GM21717 (cell line): ENCODE data around the gene MYBPHL.
A peak's percentile ranks its signal among the peaks of the same experiment; 100 is the strongest.

Experiments used
- ATAC-seq: cut with Tn5 transposase; IDR thresholded peaks from one replicate; pipeline ENCODE4 v1.9.1; 2021; ENCODE audit warnings: mild to moderate bottlenecking, moderate library complexity; ENCODE audit not compliant: unreplicated experiment

The MYBPHL gene

GRCh38 chr1:109253803-109254620 is 52.8 kb downstream of the MYBPHL start:
- ATAC-seq = no peak

- ATAC-seq = no peak
Observed at GRCh38 chr1:109252893-109253802, 53.7 kb downstream of the MYBPHL start.

DNA sequence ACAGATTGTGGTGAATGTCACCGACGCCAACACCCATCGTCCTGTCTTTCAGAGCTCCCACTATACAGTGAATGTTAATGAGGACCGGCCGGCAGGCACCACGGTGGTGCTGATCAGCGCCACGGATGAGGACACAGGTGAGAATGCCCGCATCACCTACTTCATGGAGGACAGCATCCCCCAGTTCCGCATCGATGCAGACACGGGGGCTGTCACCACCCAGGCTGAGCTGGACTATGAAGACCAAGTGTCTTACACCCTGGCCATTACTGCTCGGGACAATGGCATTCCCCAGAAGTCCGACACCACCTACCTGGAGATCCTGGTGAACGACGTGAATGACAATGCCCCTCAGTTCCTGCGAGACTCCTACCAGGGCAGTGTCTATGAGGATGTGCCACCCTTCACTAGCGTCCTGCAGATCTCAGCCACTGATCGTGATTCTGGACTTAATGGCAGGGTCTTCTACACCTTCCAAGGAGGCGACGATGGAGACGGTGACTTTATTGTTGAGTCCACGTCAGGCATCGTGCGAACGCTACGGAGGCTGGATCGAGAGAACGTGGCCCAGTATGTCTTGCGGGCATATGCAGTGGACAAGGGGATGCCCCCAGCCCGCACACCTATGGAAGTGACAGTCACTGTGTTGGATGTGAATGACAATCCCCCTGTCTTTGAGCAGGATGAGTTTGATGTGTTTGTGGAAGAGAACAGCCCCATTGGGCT is 54.5 kb downstream of the MYBPHL start:
- no peak for ATAC-seq

GRCh38 chr1:109251277-109252166 is 55.3 kb downstream of the MYBPHL start:
- ATAC-seq = no peak

GRCh38 chr1:109250454-109251276 is 56.1 kb downstream of the MYBPHL start:
- ATAC-seq = no peak

DNA sequence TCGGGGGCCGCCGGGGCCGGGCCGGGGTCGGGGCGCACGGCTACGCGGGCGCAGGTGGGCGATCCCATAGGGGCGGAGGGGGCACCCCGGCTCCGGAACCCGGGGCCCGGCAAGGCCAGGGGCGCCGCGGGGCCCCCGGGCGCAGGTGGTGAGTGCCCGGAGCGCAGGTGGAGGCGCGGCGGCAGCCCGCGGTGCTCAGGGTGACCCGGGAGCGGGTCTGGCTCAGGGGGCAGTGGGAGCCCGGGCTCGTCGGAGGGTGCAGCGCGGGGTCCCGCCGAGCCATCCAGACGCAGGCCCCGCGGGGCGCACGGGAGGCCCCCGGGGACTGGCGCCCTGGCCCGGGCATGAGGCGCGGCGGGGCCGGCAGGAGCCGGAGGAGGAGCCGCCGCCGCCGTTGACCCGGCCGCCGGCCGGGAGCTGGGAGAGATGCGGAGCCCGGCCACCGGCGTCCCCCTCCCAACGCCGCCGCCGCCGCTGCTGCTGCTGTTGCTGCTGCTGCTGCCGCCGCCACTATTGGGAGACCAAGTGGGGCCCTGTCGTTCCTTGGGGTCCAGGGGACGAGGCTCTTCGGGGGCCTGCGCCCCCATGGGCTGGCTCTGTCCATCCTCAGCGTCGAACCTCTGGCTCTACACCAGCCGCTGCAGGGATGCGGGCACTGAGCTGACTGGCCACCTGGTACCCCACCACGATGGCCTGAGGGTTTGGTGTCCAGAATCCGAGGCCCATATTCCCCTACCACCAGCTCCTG is 57.0 kb downstream of the MYBPHL start:
- peak; percentile 37 for ATAC-seq

DNA sequence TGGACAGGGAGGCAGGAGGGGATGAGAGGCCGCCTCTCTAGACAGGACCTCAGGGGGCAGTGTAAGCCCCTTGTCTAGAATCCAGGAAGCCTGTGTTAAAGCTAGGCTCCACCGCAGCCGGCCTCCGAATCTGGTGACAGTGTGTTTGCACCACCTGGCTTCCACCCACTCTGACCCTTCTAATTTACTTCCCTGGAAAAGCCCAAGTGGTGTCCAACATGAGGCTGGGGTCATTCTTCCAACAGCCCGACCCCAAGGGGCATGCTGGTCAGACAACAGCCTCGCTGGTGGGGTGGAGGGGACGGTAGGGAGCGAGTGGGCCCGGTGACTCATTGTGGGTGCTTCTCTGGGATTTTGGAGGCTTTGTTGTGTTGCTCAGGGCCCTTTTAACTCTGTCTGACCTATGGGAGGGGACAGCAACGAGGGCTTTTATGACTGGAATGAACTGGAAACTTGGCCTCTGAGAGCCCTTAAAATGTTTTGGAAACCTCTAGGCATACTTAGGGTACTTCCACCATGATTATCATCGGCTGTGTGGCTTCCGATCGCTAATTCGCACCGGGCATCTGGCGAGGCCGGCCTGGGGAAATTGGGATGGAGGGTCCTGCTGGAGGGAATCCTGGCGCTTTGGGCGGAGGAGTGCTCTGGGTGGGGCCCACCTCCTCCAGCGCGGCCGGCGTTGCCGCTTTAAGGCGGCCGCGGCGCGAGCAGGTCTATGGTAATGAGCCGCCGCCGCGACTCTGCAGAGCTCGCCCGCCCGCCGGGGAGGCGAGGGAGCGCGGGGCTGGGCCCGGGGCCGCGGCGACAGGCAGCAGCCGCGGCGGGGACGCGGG is 57.8 kb downstream of the MYBPHL start, which contains the start of gene CELSR2:
TSS of gene CELSR2 (plus strand) at position 743 of the 833 bp plus-strand sequence. CDS start 541 bp downstream, outside the sequence.
- ATAC-seq = peak; percentile 70

- ATAC-seq = no peak
Observed at GRCh38 chr1:109248444-109248796, 58.4 kb downstream of the MYBPHL start.

DNA sequence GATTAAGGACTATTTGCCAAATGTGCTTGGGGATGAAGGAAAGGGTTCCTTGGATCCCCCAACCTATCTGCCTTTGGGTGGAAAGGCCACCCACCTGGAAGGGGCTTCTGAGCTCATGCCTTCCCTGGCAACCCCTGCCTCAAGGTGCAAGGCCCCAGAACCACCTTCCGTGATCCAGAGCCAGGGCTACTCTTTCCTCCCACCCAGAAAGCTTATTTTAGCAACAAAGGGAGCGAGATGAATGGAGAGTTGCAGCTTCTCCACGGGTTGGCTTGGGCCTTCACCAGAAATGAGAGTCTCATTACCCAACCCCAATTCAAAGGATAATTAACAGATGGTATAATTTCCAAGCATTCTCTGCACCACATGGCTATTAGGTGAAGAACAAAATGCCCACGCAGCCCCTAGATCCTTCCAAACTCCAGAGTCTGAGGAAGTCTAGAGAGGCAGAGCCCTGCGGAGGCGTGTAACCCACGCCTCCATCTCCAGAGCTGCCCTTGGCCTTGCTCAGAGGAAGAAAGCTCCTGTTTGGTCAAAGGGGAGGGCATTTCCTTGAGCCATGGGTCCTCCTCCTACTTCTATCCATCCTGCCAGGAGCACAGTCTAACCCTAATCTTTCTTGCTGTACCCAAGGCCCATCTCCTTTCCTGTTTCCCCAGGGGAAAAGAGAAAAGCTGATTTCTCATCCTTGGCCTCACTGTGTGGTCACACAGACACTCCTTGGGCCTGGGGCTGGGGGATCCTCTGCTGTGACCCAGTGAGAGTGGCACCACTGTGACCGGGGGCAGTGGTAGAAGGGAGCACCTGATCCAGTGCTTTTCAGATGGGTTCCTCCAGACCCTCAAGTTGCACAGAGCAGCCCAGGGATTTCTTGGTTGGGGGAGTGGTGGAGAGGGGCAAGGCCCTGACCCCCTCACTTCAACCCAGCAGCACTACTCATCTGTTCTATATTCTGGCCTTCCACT is 59.1 kb downstream of the MYBPHL start:
- no peak for ATAC-seq

- ATAC-seq = no peak
Observed at GRCh38 chr1:109246141-109246551, 60.7 kb downstream of the MYBPHL start.

- ATAC-seq = no peak
Observed at GRCh38 chr1:109243860-109244552, 62.8 kb downstream of the MYBPHL start.

DNA sequence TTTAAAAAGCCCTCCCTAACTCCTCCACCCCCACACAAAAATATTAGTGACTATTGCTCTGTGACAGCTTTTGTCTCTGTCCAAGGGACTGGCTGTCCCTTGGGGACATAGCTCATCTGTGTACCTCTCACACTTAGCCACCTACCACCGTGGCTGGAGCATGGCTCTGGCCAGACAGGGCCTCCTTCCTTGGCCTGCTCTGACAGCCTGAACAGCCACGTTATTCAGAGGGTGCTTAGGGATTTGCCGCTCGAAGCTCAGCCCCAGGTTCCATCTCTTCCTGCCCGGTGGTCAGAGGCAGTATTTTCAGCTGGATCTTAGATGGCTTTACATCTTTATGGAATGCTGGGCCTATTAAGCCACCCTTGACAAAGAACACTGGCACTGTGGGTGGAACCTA is 63.6 kb downstream of the MYBPHL start:
- ATAC-seq = no peak

- ATAC-seq = no peak
Observed at GRCh38 chr1:109242387-109242786, 64.4 kb downstream of the MYBPHL start.
